ENCODE results near the gene PTPRC.
A peak's percentile ranks its signal among the peaks of the same experiment; 100 is the strongest.

Gene PTPRC

GRCh38 chr1:198643808-198644207, 5.0 kb downstream of the PTPRC start:
- DNase-seq (ENCODE audit: low spot score), result no peak

- DNase-seq (ENCODE audit: low spot score), result no peak
Observed at GRCh38 chr1:198647055-198647454, 8.2 kb downstream of the PTPRC start.

GRCh38 chr1:198648592-198648991, 9.8 kb downstream of the PTPRC start:
- no peak for DNase-seq (ENCODE audit: low spot score)

DNA sequence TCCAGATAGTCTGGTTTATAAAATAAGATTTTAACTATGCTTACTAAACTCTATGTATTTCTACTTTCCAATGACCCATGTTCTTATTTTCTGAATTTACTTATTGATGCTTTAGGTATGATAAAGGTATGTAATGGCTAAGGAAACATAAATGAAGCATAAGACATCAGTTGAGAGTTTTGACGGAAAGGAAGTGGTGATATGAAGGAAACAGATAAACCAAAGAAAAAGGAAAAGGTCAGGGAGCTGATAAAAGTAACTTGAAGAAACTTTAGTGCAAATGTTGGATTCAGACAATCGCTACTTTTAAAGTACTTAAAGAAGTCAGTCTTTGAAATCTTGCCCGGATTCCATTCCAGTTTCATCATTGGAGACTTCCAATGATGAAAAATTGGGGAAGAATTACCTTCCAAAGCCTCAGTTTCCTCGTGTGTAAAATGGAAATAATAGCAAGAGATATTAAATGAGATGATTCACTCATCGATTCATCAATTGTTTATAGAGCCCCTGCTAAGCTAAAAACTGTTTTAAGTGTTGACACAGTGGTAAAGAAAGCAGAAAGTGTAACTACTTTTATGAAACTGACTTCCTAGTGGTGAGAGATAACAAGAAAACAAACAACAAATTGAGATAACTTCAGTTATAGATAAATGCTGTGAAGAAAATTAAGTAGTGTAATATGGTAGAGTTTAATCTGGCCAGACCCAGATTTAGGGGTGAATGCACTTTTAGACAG, 10.6 kb downstream of the PTPRC start:
- no peak for DNase-seq (ENCODE audit: low spot score)

GRCh38 chr1:198649968-198650338, 11.1 kb downstream of the PTPRC start:
- DNase-seq (ENCODE audit: low spot score), result no peak

- DNase-seq (ENCODE audit: low spot score), result no peak
Observed at GRCh38 chr1:198650506-198650905, 11.7 kb downstream of the PTPRC start.

DNA sequence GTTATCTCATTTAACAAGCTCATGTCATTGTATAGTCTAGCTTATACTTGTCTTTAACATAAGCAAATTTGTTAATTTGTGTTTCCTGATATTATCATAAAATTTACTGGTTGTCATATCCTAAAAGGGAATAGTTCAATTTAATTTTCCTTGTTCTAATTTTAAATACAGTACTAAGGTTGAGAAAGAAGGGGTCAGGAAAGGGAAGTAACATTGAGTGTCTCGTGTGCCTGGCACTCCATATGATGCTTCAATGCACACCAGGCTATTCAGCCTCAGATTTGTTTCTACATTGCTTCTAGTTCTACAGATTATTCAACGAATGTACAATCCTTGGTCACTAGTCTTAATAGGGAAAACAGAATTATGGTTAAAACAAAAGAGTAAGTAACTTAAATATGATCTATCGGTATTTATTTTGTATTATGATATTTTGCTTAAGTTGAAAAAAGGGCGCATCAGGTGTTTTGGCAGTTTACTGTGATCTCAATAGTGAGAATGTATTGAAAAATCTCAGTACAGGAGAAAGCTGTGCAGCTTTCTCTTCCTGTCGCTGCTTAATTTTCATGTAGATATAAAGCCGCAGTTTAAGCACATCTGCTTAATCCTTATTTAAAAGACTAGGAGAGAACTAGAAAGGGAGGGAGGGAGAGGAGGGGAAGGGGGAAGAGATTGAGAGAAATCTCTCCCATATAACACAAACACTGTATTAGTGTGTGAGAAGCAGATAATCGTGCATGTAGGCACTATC, 13.0 kb downstream of the PTPRC start:
- DNase-seq (ENCODE audit: low spot score), result no peak

GRCh38 chr1:198653808-198654413, 15.1 kb downstream of the PTPRC start:
- no peak for DNase-seq (ENCODE audit: low spot score)

DNA sequence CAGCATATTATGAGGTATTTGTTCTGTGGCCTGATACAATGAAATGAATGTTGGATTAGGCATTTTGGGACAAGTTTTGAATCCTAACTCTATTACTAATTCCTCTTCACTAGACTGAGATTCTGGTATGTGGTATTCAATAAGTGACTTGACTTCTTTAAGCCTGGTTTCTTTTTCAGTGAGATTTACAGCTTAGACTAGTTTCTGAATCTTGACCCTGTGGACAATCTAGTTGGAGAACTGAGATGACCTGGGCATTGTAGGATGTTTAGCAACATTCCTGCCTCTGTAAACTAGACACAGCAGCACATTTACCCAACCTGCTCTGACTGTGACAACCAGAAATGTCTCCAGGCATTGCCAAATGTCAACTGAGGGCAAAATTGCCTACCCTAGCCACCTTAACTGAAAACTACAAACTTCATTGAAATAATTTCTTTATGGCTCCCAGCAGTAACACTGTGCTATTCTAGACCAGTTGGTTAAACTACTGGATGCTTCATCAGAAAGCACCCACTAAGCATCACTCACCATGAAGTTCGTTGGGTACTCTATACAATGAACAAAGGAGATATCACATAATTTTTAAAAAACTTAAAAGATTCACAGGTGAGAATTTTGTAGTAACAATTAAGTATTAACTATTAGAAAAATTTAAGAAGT, 16.8 kb downstream of the PTPRC start:
- DNase-seq (ENCODE audit: low spot score), result no peak

GRCh38 chr1:198656500-198656932, 17.7 kb downstream of the PTPRC start:
- peak; percentile 40 for DNase-seq (ENCODE audit: low spot score)

DNA sequence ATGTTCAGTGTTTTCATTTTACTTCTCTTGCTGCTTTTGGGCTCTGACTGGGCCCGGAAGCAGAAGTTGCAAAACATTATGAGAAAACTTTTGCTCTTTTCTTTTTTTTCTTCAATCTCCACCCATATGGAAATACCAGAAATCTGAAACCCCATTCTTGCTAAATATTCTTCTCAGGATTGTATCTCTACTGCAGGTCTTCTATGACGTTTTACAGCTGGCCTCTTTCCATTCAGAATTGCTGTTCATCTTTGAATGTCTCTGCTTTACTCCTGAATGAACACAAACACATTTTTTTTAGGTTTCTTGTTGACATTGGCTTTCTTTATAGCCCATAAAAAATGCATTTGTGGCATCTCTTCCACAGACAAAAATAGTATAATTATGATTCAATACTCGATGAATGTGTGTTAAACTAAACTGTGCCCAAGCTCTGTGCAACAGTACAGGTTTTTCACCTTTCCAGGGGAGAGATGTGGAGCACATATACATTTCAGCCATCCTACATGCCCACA, 18.8 kb downstream of the PTPRC start:
- no peak for DNase-seq (ENCODE audit: low spot score)

DNA sequence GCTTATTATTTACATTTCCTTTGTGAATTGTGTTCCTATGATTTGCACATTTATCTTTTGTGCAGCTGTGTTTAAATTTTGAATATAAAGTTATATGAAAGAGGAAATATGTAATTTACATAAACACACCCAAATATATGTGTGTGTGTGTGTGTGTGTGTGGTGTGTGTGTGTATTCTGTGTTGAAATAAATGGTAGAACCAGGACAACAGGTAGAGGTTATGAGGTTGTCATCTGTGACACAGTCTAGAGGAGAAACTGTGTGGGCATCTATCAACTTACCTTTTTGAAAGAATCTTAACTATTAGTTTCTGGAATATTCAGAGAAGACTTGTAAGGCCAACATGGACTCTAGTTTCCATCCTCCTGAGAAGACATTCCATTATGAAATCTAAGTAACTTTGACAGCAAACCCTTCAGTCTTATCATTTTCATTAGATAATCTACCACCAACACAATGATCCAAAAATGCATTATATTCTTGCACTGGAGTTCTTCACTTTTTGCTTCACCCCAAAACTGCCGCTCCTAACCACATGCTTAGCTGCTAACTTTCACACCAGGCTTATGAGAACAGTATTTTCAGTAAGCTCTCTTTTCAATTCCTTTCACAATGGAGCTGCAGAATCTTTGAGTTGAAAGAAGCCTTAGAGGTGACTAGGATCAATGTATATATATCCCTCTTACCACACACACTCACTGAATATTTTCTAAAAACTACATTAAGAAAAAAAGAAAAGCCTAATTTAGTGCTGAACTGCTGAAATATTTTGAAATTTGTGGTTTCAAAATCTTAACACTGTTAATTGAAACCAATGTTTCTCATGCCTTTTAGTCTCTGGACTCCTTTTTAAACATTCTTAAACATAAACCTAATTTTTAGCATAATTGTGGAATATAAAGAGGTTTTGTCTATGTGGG, 21.8 kb downstream of the PTPRC start:
- DNase-seq (ENCODE audit: low spot score), result no peak

GRCh38 chr1:198662821-198663220, 24.0 kb downstream of the PTPRC start:
- no peak for DNase-seq (ENCODE audit: low spot score)

- no peak for DNase-seq (ENCODE audit: low spot score)
Observed at GRCh38 chr1:198664068-198664788, 25.4 kb downstream of the PTPRC start.

DNA sequence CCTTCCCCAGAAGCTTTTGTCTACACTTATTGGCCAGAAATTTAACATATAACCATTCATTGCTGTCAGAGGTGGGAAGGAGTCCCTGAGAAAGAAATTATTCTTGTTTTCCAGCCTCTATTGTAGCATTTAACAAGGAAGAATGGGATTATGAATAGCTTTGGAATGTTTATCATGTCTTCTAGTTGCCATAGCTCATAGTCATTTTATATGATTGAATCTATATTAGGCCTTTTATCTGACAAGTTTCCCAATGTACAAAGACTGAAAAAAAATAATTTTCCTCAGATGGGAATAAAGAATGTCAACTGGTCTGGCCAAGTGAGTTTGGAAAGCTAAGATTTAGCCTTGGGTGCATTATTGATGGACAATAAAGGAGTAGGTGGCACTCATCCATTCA, 28.3 kb downstream of the PTPRC start:
- DNase-seq (ENCODE audit: low spot score), result no peak

GRCh38 chr1:198667807-198668206, 29.0 kb downstream of the PTPRC start:
- DNase-seq (ENCODE audit: low spot score), result no peak

GRCh38 chr1:198669023-198669698, 30.3 kb downstream of the PTPRC start:
- DNase-seq (ENCODE audit: low spot score), result no peak

- no peak for DNase-seq (ENCODE audit: low spot score)
Observed at GRCh38 chr1:198669771-198670170, 30.9 kb downstream of the PTPRC start.

- DNase-seq (ENCODE audit: low spot score), result no peak
Observed at GRCh38 chr1:198671136-198671535, 32.3 kb downstream of the PTPRC start.

- no peak for DNase-seq (ENCODE audit: low spot score)
Observed at GRCh38 chr1:198672124-198672523, 33.3 kb downstream of the PTPRC start.
